ENCODE data around the gene A1CF. TPM values are rescaled to one million over a fixed set of nuclear protein-coding genes. Genes with fewer than 3 reads are reported as not detected.

Gene A1CF
- total RNA-seq, 4 donors from 2014 or later: 0.04 TPM; not detected in 3

GRCh38 chr10:50855015-50855414, 30.4 kb downstream of the A1CF start:
- TF ChIP-seq CTCF (IDR thresholded peaks at IDR 0.05) (no peak), POLR2A (IDR thresholded peaks at IDR 0.05) (no peak), POLR2AphosphoS5 (IDR thresholded peaks at IDR 0.05) (no peak), EP300 (IDR thresholded peaks at IDR 0.05) (no peak)
- H3K9me3 ChIP-seq: no peaks in the 10 kb centered on the region
- H3K4me1 ChIP-seq: no peaks in the 10 kb centered on the region
- H3K27ac ChIP-seq: no peak overlapping the region
- H3K4me3 ChIP-seq: no peak overlapping the region
- 72 to 76% methylated on average over 2 of the region's 2 CpGs for WGBS, 2 donors (ENCODE audit: low coverage in 1 of 2)
- ATAC-seq: no peak
- no peaks in the 10 kb centered on the region for H3K36me3 ChIP-seq
- H3K27me3 ChIP-seq: no peaks in the 10 kb centered on the region

- Histone ChIP-seq H3K27ac (no peak overlapping the region), H3K9me3 (no peaks in the 10 kb centered on the region), H3K27me3 (no peaks in the 10 kb centered on the region), H3K4me3 (no peak overlapping the region), H3K4me1 (no peaks in the 10 kb centered on the region), H3K36me3 (no peaks in the 10 kb centered on the region)
- 73 to 74% methylated on average over 3 of the region's 3 CpGs for WGBS, 2 donors (ENCODE audit: low coverage in 1 of 2)
- no peak for ATAC-seq
- TF ChIP-seq CTCF (IDR thresholded peaks at IDR 0.05): no peak
Measured at GRCh38 chr10:50853557-50853956, 31.9 kb downstream of the A1CF start.

DNA sequence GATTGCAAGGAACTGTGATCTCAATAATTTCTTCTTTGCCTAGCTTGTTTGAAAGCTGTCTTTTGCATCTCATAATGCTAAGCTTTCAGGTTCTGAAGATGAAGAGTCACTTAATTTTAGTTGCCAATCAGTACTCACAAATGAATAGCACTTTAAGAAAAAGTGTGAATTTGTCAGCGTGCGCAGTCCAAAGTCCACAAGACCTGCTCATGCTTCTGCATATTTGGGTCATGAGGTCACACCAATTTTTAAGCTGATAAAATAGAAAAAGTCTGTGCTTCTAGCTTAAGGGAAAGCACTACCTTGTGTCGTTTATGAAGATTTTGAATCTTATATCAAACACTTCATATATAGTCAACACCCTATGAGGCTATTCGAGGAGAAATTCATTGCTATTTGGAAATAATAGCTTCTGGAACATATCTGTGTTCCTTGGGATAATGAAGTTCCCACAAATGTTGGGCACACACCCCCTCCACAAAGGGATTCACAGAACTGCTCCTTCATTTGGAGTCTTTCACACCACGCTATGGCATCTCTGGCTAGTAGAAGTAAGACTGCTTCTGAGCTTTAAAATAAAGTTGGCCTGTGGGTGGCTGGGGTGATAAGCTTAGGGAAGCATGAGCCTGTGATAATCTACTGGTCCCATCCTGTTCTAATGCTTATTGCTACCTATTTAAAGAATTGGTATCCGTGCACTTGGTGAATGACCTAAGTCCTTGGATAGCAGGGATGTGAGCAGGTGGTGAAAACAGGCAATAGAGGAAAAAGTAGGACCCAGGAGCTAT, 33.3 kb downstream of the A1CF start:
- no peak overlapping the region for H3K4me3 ChIP-seq
- no peaks in the 10 kb centered on the region for H3K9me3 ChIP-seq
- ATAC-seq: no peak
- no peaks in the 10 kb centered on the region for H3K27me3 ChIP-seq
- TF ChIP-seq POLR2AphosphoS5 (IDR thresholded peaks at IDR 0.05) (no peak), EP300 (IDR thresholded peaks at IDR 0.05) (no peak), CTCF (IDR thresholded peaks at IDR 0.05) (no peak), POLR2A (IDR thresholded peaks at IDR 0.05) (no peak)
- H3K36me3 ChIP-seq: no peaks in the 10 kb centered on the region
- WGBS, 2 donors (ENCODE audit: low coverage in 1 of 2): 74 to 80% methylated on average over 5 to 6 of the region's 6 CpGs
- H3K4me1 ChIP-seq: no peaks in the 10 kb centered on the region
- no peak overlapping the region for H3K27ac ChIP-seq

DNA sequence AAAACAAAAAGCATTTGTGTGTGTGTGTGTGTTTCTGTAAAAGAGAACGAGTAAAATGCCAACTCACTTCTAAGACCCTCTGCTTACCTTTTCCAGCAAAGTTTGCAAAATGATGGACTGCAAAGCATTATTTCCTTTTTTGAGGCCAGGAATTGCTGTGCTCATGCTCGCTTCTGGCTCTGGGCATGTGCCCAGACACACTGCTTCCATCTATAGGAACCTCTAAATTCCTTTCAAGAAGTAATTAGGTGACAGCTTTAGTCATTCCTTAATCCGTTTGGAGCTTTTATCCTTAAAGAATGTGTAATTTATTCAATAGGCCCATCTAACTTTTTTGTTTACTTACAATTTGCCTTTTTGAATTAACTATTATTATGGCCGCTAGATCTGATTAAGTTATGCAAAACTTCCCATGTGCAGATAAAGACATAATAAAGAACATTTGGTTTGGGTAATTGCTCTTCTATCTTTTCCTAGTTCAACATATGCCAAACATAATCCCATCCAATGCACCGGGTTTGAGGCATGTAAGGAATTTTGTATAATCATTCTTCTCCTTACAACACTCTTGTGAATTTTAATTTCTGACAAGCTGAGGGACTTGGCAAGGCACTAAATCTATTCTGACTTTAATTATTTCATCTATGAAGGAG, 34.7 kb downstream of the A1CF start:
- ATAC-seq: no peak
- WGBS, 2 donors (ENCODE audit: low coverage in 1 of 2): 37 to 49% methylated on average over 5 of the region's 5 CpGs
- TF ChIP-seq POLR2AphosphoS5 (IDR thresholded peaks at IDR 0.05) (no peak), EP300 (IDR thresholded peaks at IDR 0.05) (no peak), CTCF (IDR thresholded peaks at IDR 0.05) (no peak), POLR2A (IDR thresholded peaks at IDR 0.05) (no peak)
- H3K27me3 ChIP-seq: no peaks in the 10 kb centered on the region
- no peaks in the 10 kb centered on the region for H3K4me1 ChIP-seq
- no peak overlapping the region for H3K4me3 ChIP-seq
- no peaks in the 10 kb centered on the region for H3K9me3 ChIP-seq
- H3K27ac ChIP-seq: no peak overlapping the region
- H3K36me3 ChIP-seq: no peaks in the 10 kb centered on the region

GRCh38 chr10:50846753-50847152, 38.7 kb downstream of the A1CF start:
- no peak overlapping the region for H3K4me3 ChIP-seq
- no peaks in the 10 kb centered on the region for H3K27me3 ChIP-seq
- TF ChIP-seq CTCF (IDR thresholded peaks at IDR 0.05) (no peak), POLR2AphosphoS5 (IDR thresholded peaks at IDR 0.05) (no peak), EP300 (IDR thresholded peaks at IDR 0.05) (no peak), POLR2A (IDR thresholded peaks at IDR 0.05) (no peak)
- H3K9me3 ChIP-seq: no peaks in the 10 kb centered on the region
- H3K4me1 ChIP-seq: no peaks in the 10 kb centered on the region
- no peaks in the 10 kb centered on the region for H3K36me3 ChIP-seq
- no peak overlapping the region for H3K27ac ChIP-seq
- WGBS, 2 donors (ENCODE audit: low coverage in 1 of 2): 50 to 57% methylated on average over 1 of the region's 1 CpG
- ATAC-seq: no peak
